MM.1S (cell line): ENCODE measurements around the gene AKR1C4.

Source experiments
- EZH2 ChIP-seq: fragments of 300-600 bp; sonication (generic); optimal IDR thresholded peaks from 2 replicates; pipeline ENCODE3; 2017; ENCODE audit warnings: low read depth, mild to moderate bottlenecking, antibody characterized with exemption, low read length, mixed read lengths
- EZH2phosphoT487 ChIP-seq: fragments of 300-600 bp; sonication (generic); IDR thresholded peaks from 2 replicates; pipeline ENCODE4 v1.6.1; 2018; ENCODE audit warnings: antibody characterized with exemption, low read length
- TF ChIP-seq, protein P1 (sequence below): fragments of 300-600 bp; sonication (generic); IDR thresholded peaks from 2 replicates; pipeline ENCODE4 v1.5.1; 2016; ENCODE audit warnings: antibody characterized with exemption, low read length, mixed read lengths

DNA sequence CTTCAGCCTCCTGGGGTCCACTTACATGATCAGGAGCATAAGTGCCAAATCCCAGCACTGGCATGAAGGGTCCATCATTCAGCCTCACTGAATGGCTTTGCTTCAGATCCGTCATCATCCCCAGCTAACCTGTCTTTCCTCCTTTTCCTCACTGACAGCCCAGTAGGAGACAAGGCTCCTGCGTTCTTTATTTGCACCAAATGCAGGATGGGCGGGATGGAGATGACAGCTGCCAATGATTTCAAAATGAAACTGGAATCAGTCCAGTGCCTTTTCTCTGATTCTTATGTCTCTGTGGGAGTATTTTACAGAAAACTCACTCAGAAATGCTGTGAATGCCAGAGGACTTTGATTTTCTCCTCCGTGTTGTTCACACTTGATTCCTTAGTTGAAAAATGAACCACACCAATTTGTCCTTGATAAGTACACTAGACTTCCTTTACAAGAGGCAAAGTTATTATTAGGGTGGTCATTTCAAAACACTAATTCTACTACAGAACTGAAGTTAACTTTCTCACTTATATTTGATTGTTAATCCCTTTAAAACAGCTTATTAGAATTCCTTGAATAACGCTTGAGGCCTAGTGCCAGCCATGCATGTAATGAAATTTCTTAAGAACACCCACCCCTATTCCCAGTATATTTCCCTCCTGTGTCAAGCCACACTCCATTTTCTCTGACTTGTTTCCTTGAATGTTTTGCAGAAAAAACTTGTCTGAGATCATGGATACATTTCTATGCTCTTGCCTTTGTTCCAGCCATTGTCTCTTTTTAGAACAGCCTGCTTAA, 11.5 kb upstream of the AKR1C4 start, which contains the start of gene AKR1C8:
- TF ChIP-seq, protein P1, sequence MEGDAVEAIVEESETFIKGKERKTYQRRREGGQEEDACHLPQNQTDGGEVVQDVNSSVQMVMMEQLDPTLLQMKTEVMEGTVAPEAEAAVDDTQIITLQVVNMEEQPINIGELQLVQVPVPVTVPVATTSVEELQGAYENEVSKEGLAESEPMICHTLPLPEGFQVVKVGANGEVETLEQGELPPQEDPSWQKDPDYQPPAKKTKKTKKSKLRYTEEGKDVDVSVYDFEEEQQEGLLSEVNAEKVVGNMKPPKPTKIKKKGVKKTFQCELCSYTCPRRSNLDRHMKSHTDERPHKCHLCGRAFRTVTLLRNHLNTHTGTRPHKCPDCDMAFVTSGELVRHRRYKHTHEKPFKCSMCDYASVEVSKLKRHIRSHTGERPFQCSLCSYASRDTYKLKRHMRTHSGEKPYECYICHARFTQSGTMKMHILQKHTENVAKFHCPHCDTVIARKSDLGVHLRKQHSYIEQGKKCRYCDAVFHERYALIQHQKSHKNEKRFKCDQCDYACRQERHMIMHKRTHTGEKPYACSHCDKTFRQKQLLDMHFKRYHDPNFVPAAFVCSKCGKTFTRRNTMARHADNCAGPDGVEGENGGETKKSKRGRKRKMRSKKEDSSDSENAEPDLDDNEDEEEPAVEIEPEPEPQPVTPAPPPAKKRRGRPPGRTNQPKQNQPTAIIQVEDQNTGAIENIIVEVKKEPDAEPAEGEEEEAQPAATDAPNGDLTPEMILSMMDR, result no peak
- TF ChIP-seq EZH2phosphoT487 (no peak), EZH2 (no peak)
